C4-2B (cell line): Measurements from ENCODE around the gene CCR5AS.

Experiments
- CTCF ChIP-seq: fragments of 450-650 bp; conservative IDR thresholded peaks from 2 replicates; pipeline ENCODE4 v1.5.1; 2017; ENCODE audit warnings: mild to moderate bottlenecking
- ZFX ChIP-seq: fragments of 450-650 bp; IDR thresholded peaks from 2 replicates; pipeline ENCODE4 v1.6.1; 2017

GRCh38 chr3:46435081-46435726 is 28.3 kb upstream of the CCR5AS start:
- no peak for TF ChIP-seq CTCF
- no peak for TF ChIP-seq ZFX
